ENCODE measurements around the gene ABCC6.
A peak's percentile ranks its signal among the peaks of the same experiment; 100 is the strongest.
"Not testable (repeated sequence)": the region's sequence is repeated elsewhere in the genome, so short reads cannot be mapped to it uniquely, and the experiment has no call there.

Gene ABCC6

GRCh38 chr16:16202400-16203143, 20.7 kb downstream of the ABCC6 start:
- H3K4me1 ChIP-seq (ENCODE audit: insufficient read depth, poor library complexity, severe bottlenecking); H3K27me3 ChIP-seq (ENCODE audit: insufficient read depth, poor library complexity, severe bottlenecking); DNase-seq (ENCODE audit: low spot score); H3K4me3 ChIP-seq (ENCODE audit: severe bottlenecking); H3K9me3 ChIP-seq (ENCODE audit: severe bottlenecking); H3K36me3 ChIP-seq (ENCODE audit: low read depth); H3K27ac ChIP-seq (ENCODE audit: poor library complexity, severe bottlenecking): not testable (repeated sequence)
- peak; percentile 45; the same call in 2 of the 3 replicates for ATAC-seq (ENCODE audit: low read depth)

GRCh38 chr16:16201880-16202279, 21.4 kb downstream of the ABCC6 start:
- DNase-seq (ENCODE audit: low spot score); H3K36me3 ChIP-seq (ENCODE audit: low read depth); H3K9me3 ChIP-seq (ENCODE audit: severe bottlenecking); H3K4me1 ChIP-seq (ENCODE audit: insufficient read depth, poor library complexity, severe bottlenecking); H3K27me3 ChIP-seq (ENCODE audit: insufficient read depth, poor library complexity, severe bottlenecking); H3K4me3 ChIP-seq (ENCODE audit: severe bottlenecking); ATAC-seq (ENCODE audit: low read depth); H3K27ac ChIP-seq (ENCODE audit: poor library complexity, severe bottlenecking): not testable (repeated sequence)

GRCh38 chr16:16200391-16200790, 22.9 kb downstream of the ABCC6 start:
- not testable (repeated sequence) for H3K36me3 ChIP-seq (ENCODE audit: low read depth); H3K27me3 ChIP-seq (ENCODE audit: insufficient read depth, poor library complexity, severe bottlenecking); H3K4me3 ChIP-seq (ENCODE audit: severe bottlenecking); DNase-seq (ENCODE audit: low spot score); H3K4me1 ChIP-seq (ENCODE audit: insufficient read depth, poor library complexity, severe bottlenecking); ATAC-seq (ENCODE audit: low read depth); H3K9me3 ChIP-seq (ENCODE audit: severe bottlenecking); H3K27ac ChIP-seq (ENCODE audit: poor library complexity, severe bottlenecking)

DNA sequence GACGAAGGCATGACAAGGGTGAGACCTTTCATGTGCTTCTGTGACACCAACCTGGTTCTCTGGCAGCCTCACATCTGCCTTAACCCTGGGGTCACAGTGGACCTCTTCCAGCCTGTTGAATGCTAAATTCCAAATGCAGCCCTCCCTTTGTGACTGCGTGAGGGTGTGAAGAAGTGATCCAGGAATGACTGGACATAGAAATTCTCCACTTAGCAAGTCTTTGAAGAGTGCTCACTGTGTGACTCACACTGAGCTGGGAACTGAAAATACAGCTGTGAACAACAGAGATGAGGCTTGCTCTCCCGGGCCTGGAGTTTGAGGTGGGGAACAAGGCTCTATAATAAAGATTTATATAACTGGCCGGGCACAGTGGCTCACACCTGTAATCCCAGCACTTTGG, 23.9 kb downstream of the ABCC6 start:
- ATAC-seq (ENCODE audit: low read depth): peak; percentile 86
- not testable (repeated sequence) for H3K9me3 ChIP-seq (ENCODE audit: severe bottlenecking); H3K27ac ChIP-seq (ENCODE audit: poor library complexity, severe bottlenecking); H3K36me3 ChIP-seq (ENCODE audit: low read depth); H3K27me3 ChIP-seq (ENCODE audit: insufficient read depth, poor library complexity, severe bottlenecking); H3K4me1 ChIP-seq (ENCODE audit: insufficient read depth, poor library complexity, severe bottlenecking); DNase-seq (ENCODE audit: low spot score); H3K4me3 ChIP-seq (ENCODE audit: severe bottlenecking)

- Histone ChIP-seq H3K36me3 (ENCODE audit: low read depth) (no peaks in the 10 kb centered on the region), H3K27me3 (ENCODE audit: insufficient read depth, poor library complexity, severe bottlenecking) (no peaks in the 10 kb centered on the region), H3K9me3 (ENCODE audit: severe bottlenecking) (no peaks in the 10 kb centered on the region), H3K4me1 (ENCODE audit: insufficient read depth, poor library complexity, severe bottlenecking) (no peaks in the 10 kb centered on the region), H3K27ac (ENCODE audit: poor library complexity, severe bottlenecking) (no peak overlapping the region), H3K4me3 (ENCODE audit: severe bottlenecking) (no peak overlapping the region)
- no peak for TF ChIP-seq CTCF (IDR thresholded peaks at IDR 0.05; ENCODE audit: poor library complexity, severe bottlenecking)
- DNase-seq (ENCODE audit: low spot score) (peak; percentile 61), ATAC-seq (ENCODE audit: low read depth) (no peak)
Observed at GRCh38 chr16:16197966-16198365, 25.3 kb downstream of the ABCC6 start.

- TF ChIP-seq CTCF (IDR thresholded peaks at IDR 0.05; ENCODE audit: poor library complexity, severe bottlenecking): no peak
Observed at GRCh38 chr16:16197331-16197730, 26.0 kb downstream of the ABCC6 start.

DNA sequence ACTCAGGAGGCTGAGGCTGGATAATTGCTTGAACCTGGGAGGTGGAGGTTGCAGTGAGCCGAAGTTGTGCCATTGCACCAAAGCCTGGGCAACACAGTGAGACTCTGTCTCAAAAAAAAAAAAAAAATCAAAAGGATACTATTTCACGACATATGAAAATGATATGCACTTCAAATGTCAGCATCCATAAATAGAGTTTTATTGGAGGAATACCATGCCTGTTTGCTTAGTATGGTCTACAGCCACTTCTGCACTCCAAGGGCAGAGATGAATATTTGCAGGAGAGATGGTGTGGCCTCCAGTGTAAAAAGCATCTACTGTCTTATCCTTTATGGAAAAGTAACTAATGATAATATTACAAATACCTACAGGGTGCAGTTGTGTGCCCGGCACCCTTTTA, 27.2 kb downstream of the ABCC6 start:
- Histone ChIP-seq H3K36me3 (ENCODE audit: low read depth) (no peaks in the 10 kb centered on the region), H3K27me3 (ENCODE audit: insufficient read depth, poor library complexity, severe bottlenecking) (no peaks in the 10 kb centered on the region), H3K27ac (ENCODE audit: poor library complexity, severe bottlenecking) (no peak overlapping the region), H3K4me3 (ENCODE audit: severe bottlenecking) (no peak overlapping the region), H3K4me1 (ENCODE audit: insufficient read depth, poor library complexity, severe bottlenecking) (no peaks in the 10 kb centered on the region), H3K9me3 (ENCODE audit: severe bottlenecking) (no peaks in the 10 kb centered on the region)
- TF ChIP-seq CTCF (IDR thresholded peaks at IDR 0.05; ENCODE audit: poor library complexity, severe bottlenecking): no peak
- DNase-seq (ENCODE audit: low spot score): no peak
- ATAC-seq (ENCODE audit: low read depth): no peak

More at GRCh38 chr16:16197331-16197730, 26.0 kb downstream of the ABCC6 start:
- Histone ChIP-seq H3K36me3 (ENCODE audit: low read depth) (no peaks in the 10 kb centered on the region), H3K4me3 (ENCODE audit: severe bottlenecking) (no peak overlapping the region), H3K9me3 (ENCODE audit: severe bottlenecking) (no peaks in the 10 kb centered on the region), H3K4me1 (ENCODE audit: insufficient read depth, poor library complexity, severe bottlenecking) (no peaks in the 10 kb centered on the region), H3K27ac (ENCODE audit: poor library complexity, severe bottlenecking) (no peak overlapping the region), H3K27me3 (ENCODE audit: insufficient read depth, poor library complexity, severe bottlenecking) (no peaks in the 10 kb centered on the region)
- no peak for ATAC-seq (ENCODE audit: low read depth)
- DNase-seq (ENCODE audit: low spot score): no peak
